Forelimb muscle (tissue), 1 donor: Measurements from ENCODE around the gene TMPRSS4. TPM values are rescaled to one million over a fixed set of nuclear protein-coding genes. Genes with fewer than 3 reads are reported as not detected.
A peak's percentile ranks its signal among the peaks of the same experiment; 100 is the strongest.

Experiments used
- DNase-seq: peaks from one replicate; pipeline ENCODE4 v3.0.0-alpha.2; 2013; ENCODE audit warnings: low read depth
- polyA plus RNA-seq: library from polyadenylated mRNA; unstranded; fragments of 120-200 nt; gene quantifications from one replicate; pipeline ENCODE4 v1.2.1, GENCODE V29; 2013; ENCODE audit not compliant: insufficient read length

TMPRSS4 gene
- polyA plus RNA-seq, 1 donor: 0.10 TPM

GRCh38 chr11:118135051-118135795, 58.3 kb downstream of the TMPRSS4 start:
- no peak for DNase-seq

- DNase-seq: no peak
Measured at GRCh38 chr11:118135796-118136165, 58.9 kb downstream of the TMPRSS4 start.

GRCh38 chr11:118136341-118136740, 59.5 kb downstream of the TMPRSS4 start:
- DNase-seq: no peak

- no peak for DNase-seq
Measured at GRCh38 chr11:118136801-118137200, 59.9 kb downstream of the TMPRSS4 start.

- no peak for DNase-seq
Measured at GRCh38 chr11:118138839-118139420, 62.1 kb downstream of the TMPRSS4 start.

GRCh38 chr11:118139578-118139977, 62.7 kb downstream of the TMPRSS4 start:
- DNase-seq: no peak

- no peak for DNase-seq
Measured at GRCh38 chr11:118142081-118142480, 65.2 kb downstream of the TMPRSS4 start.

- no peak for DNase-seq
Measured at GRCh38 chr11:118142809-118143208, 65.9 kb downstream of the TMPRSS4 start.

GRCh38 chr11:118143661-118144185, 66.8 kb downstream of the TMPRSS4 start:
- DNase-seq: no peak

- DNase-seq: no peak
Measured at GRCh38 chr11:118144301-118145268, 67.7 kb downstream of the TMPRSS4 start.

GRCh38 chr11:118145285-118146227, 68.7 kb downstream of the TMPRSS4 start:
- peak; percentile 36 for DNase-seq

- DNase-seq: no peak
Measured at GRCh38 chr11:118146554-118146953, 69.7 kb downstream of the TMPRSS4 start.

- DNase-seq: no peak
Measured at GRCh38 chr11:118147502-118147901, 70.6 kb downstream of the TMPRSS4 start.

- DNase-seq: no peak
Measured at GRCh38 chr11:118148240-118148639, 71.4 kb downstream of the TMPRSS4 start.

- DNase-seq: no peak
Measured at GRCh38 chr11:118148856-118149255, 72.0 kb downstream of the TMPRSS4 start.

- DNase-seq: no peak
Measured at GRCh38 chr11:118149493-118149892, 72.6 kb downstream of the TMPRSS4 start.

- DNase-seq: no peak
Measured at GRCh38 chr11:118151431-118151830, 74.6 kb downstream of the TMPRSS4 start.

GRCh38 chr11:118152020-118152551, 75.2 kb downstream of the TMPRSS4 start:
- DNase-seq: no peak

GRCh38 chr11:118152552-118153471, 75.9 kb downstream of the TMPRSS4 start, which contains the start of gene SCN4B:
TSS of gene SCN4B (minus strand) at chr11:118152823. CDS start at chr11:118152673, 150 bp downstream.
- DNase-seq: peak; percentile 50
